ENCODE measurements around the gene PRR19. TPM values are rescaled to one million over a fixed set of nuclear protein-coding genes. Genes with fewer than 3 reads are reported as not detected.

The PRR19 gene
- polyA plus RNA-seq, 3 donors from 2014 or later: 0.16 TPM; not detected in 2

DNA sequence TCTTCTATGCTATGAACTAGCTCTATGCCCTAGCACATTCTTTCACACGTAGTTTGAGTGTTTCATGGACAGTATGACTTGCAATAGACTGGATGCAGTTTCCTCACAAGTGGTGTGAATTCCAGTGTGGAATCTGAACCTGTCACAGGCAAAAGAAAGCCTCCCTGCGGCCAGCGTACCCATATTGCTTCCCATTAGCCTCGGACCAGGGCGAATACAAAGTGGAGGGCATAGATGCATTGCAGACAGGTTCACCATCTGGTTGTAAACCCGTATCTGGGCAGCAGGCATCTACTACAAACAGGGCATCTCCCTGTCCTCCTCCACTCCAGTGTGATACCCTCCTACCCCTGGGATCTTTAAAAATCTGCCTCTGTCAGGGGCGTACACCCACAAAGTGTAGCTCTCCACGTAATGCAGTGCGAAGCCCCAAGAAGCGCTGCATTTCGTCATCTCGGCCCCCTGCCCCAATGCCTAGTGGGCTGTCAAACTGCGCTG is 34.2 kb upstream of the PRR19 start:
- peaks cover 3 to 12% (median 5%) of the 10 kb centered on the region in 3 donors for H3K27me3 Mint-ChIP-seq (ENCODE audit: low read depth in 3 of 3)

DNA sequence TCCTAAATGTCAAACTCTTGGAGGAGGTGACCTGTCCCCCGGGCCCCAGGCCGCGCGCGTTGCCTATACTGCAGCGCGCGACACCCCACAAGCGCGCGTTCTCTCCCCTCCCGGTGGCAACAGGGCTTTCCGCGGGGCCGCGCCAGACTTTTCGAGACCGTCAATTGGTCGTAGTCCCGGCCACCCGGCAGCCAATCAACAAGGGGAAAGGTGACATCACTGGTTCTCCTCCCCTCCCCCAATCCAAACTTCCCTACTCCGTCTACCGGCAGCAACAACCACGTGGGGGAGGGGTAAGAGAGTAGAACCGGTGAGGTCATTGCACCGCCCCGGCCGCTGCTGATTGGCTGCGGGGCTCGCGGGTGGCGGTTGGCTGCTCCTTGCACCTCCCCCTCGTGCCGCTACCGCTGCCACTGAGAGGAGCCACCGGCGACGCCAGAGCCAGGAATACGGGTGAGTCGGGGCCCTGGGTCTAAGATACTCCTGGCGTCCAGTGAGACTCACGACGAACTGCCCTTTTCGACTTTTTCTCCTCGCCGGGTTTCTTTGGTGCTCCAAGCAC is 33.7 kb upstream of the PRR19 start:
- no peak overlapping the region for H3K4me3 Mint-ChIP-seq
- H3K27ac Mint-ChIP-seq: no peak overlapping the region
- peak; percentile 100 for DNase-seq
- no peaks in the 10 kb centered on the region for H3K9me3 Mint-ChIP-seq
- H3K27me3 Mint-ChIP-seq (ENCODE audit: low read depth in 3 of 3): peaks cover 3 to 12% (median 5%) of the 10 kb centered on the region in 3 donors
- H3K4me1 Mint-ChIP-seq: peaks cover 0 to 22% of the 10 kb centered on the region in 2 donors
- H3K36me3 Mint-ChIP-seq: no peaks in the 10 kb centered on the region

More for the DNA sequence above, 34.2 kb upstream of the PRR19 start:
- H3K36me3 Mint-ChIP-seq: no peaks in the 10 kb centered on the region
- no peak overlapping the region for H3K4me3 Mint-ChIP-seq
- peaks cover 0 to 22% of the 10 kb centered on the region in 2 donors for H3K4me1 Mint-ChIP-seq
- DNase-seq: no peak
- no peak overlapping the region for H3K27ac Mint-ChIP-seq
- no peaks in the 10 kb centered on the region for H3K9me3 Mint-ChIP-seq

DNA sequence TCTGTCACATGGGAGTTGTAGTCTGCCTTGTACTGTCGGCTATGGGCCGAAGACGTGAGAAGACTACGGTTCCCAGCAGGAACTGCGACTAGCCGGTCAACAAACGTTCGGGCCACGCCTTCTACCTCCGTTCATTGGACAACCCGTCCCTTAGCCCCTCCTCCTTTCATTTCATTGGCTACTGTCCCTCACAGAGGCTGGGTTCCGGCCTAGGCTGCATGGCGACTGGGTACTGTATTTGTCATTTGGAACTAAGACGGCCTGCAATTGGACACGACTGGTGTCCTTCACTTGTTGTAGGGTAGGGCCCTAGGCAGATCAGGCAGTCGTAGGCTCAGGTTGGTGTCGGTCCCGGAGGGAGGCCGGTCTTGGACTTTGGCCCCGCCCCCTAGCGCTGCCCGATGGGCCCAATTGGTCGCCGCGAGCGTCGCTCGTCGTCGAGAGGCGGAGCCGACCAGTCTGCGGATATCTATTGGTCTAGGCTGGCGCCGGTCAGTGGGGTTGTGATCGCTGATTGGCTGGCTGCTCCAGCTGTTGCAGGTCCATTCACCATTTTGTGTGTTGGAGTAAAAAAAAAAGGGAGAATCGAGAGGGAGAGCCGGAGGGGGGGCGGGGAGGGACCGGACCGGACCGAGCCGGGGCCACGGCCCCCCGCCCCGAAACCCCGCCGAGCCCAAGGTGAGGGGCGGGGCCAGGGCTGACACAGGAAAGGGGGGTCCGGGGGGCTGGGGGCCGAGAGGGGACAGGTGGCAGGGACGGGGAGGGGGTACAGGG is 33.0 kb upstream of the PRR19 start, which contains the start of gene CIC:
Gene CIC (plus strand): TSS at position 549 of the 774 bp plus-strand sequence. CDS start 2,532 bp downstream, outside the sequence.
- Mint-ChIP-seq H3K4me1 (peaks cover 0 to 22% of the 10 kb centered on the region in 2 donors), H3K36me3 (no peaks in the 10 kb centered on the region), H3K27ac (peak within 1 kb of the TSS in 2 of 6 donors; percentile 97 to 99), H3K9me3 (no peaks in the 10 kb centered on the region), H3K4me3 (peak within 1 kb of the TSS in 2 of 5 donors; percentile 90 to 95), H3K27me3 (ENCODE audit: low read depth in 3 of 3) (peaks cover 3 to 12% (median 5%) of the 10 kb centered on the region in 3 donors)
- DNase-seq: peak; percentile 99 to 100 (median 100)

DNA sequence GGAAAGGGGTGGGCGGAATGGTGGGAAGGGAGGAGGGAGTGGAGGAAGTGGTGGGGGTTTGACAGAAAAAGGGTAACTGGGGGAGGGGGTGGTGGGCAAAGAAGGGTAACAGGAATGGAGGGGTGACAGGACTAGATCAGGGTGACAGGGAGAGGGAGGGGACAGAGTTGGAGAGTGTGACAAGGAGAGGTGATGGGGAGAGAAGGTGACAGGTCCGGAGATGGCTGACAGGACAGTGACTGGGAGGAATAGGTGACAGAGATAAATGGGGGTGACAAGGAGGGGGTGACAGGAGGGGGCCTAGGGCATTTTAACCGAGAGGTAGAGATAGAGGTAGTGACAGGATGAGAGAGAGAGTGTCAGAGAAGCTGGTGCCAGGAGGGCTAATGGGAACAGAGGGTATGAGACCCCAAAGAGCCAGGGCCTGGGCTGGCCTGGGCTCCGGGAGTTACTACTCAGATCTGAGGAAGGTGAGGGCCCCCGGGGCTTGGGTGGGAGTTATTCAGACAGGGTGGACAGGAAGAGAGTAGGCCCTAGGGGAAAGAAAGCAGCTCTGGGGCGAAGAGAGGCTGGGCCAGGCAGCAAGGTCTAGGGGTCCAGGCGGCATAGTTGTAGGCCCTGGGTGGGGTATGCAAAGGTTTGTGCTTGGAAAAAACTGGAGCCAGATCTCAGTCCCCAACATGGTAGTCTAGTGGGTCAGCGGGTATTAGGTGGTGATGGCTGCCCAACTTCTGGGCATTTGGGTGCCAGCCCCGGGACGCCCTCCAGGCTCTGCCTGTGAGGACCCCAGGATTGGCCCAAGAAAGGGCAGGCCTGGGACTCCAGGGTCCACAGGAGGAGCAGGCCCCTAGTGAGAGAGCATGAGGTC is 32.2 kb upstream of the PRR19 start:
- Mint-ChIP-seq H3K4me1 (peaks cover 3 to 22% of the 10 kb centered on the region in 2 donors), H3K4me3 (peak overlapping the region in 2 of 5 donors; percentile 90 to 95), H3K9me3 (no peaks in the 10 kb centered on the region), H3K36me3 (peaks cover 0 to 2% (median 0%) of the 10 kb centered on the region in 3 donors), H3K27me3 (ENCODE audit: low read depth in 3 of 3) (peaks cover 3 to 12% (median 5%) of the 10 kb centered on the region in 3 donors), H3K27ac (peak overlapping the region in 2 of 6 donors; percentile 97 to 99)
- DNase-seq: no peak

DNA sequence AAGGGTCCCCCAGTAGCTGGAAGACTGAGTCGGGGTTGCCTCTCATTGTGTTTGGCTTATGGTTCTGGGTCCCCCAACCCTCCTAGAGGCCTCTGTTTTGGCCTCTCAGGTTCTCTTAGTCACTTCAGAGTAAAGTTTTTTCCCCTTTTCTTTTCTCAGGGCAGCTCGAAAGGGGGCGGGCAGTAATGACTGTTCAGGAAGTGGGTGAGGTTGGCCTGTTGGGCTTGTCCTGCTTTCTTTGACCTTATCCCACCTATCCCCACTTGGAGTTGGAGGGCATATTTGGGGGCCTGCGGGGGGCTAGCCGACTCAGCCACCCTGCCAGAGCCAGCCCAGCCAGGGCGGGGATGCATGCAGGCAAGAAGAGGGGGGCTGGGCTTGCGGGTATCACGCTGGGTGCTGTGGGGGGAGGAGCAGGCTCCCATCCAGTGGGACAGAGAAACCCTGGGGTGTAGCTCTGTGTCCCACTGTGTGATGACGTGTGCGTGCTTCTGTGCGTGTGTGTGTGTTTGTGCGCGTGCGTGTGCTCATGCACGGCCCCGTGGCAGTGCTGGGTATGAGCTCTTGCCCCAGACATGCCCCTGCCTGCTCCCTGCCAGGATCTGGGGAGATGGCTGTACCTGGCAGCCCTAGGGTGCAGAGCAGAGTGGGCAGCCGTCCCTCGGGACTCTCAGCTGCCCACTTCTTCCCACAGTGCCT is 31.4 kb upstream of the PRR19 start:
- Mint-ChIP-seq H3K4me3 (peak overlapping the region in 2 of 5 donors; percentile 90 to 95), H3K27me3 (ENCODE audit: low read depth in 3 of 3) (peaks cover 3 to 12% (median 5%) of the 10 kb centered on the region in 3 donors), H3K36me3 (peaks cover 0 to 8% (median 0%) of the 10 kb centered on the region in 3 donors), H3K9me3 (no peaks in the 10 kb centered on the region), H3K27ac (peak overlapping the region in 2 of 6 donors; percentile 97 to 99), H3K4me1 (peaks cover 8 to 28% of the 10 kb centered on the region in 2 donors)
- peak; percentile 66 to 71 (median 68) for DNase-seq

DNA sequence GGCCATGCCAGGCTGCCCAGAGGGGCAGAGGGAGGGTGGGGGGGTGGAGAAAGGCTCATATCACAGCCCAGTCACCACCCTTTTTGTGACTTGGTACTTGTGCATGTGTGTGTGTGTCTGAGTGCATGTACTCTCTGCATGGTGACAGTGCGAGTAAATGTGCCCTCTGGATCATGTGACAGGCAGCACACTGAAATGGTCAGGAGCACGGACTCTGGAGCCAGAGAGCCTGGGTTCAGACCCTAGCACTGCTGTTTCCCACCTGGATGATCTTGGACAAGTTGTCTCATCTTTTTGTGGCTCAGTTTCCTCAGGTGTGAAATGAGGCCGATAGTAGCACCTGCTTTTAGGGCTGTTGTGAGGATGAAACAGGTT is 30.9 kb upstream of the PRR19 start:
- Mint-ChIP-seq H3K4me3 (peak overlapping the region in 4 of 5 donors; percentile 60 to 67 (median 63)), H3K27ac (peak overlapping the region in 4 of 6 donors; percentile 87 to 97 (median 90)), H3K4me1 (peaks cover 12 to 32% of the 10 kb centered on the region in 2 donors), H3K27me3 (ENCODE audit: low read depth in 3 of 3) (peaks cover 3 to 12% (median 5%) of the 10 kb centered on the region in 3 donors), H3K9me3 (no peaks in the 10 kb centered on the region), H3K36me3 (peaks cover 0 to 11% (median 2%) of the 10 kb centered on the region in 3 donors)
- DNase-seq: no peak

DNA sequence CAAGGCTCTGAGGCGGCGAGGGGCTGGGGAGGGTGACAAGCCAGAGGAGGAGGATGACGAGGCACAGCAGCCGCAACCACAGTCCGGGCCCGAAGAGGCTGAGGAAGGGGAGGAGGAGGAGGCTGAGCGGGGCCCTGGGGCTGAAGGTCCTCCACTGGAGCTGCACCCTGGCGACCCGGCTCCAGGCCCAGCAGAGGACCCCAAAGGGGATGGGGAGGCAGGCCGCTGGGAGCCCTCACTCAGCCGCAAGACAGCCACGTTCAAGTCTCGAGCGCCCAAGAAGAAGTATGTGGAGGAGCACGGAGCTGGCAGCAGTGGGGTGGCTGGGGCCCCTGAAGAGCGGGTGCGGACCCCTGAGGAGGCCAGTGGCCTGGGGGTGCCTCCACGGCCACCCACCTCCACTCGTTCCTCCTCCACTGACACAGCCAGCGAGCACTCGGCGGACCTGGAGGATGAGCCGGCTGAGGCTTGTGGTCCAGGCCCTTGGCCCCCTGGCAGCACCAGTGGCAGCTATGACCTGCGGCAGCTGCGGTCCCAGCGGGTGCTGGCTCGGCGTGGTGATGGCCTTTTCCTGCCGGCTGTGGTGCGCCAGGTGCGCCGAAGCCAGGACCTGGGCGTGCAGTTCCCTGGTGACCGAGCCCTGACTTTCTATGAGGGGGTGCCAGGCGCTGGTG is 29.9 kb upstream of the PRR19 start:
- Mint-ChIP-seq H3K27ac (peak overlapping the region in 1 of 6 donors; percentile 71), H3K4me1 (peaks cover 16 to 36% of the 10 kb centered on the region in 2 donors), H3K9me3 (no peaks in the 10 kb centered on the region), H3K36me3 (peaks cover 0 to 13% (median 4%) of the 10 kb centered on the region in 3 donors), H3K4me3 (no peak overlapping the region), H3K27me3 (ENCODE audit: low read depth in 3 of 3) (peaks cover 3 to 11% (median 5%) of the 10 kb centered on the region in 3 donors)
- DNase-seq: no peak

DNA sequence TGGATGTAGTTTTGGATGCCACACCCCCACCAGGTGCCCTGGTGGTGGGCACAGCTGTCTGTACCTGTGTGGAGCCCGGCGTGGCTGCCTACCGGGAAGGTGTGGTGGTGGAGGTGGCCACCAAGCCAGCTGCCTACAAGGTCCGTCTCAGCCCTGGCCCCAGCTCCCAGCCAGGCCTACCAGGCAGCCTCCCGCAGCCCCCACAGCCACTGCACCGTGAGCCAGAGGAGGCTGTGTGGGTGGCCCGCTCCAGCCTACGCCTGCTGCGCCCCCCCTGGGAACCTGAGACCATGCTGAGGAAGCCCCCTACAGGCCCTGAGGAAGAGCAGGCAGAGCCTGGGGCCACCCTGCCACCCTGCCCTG is 29.4 kb upstream of the PRR19 start:
- Mint-ChIP-seq H3K27me3 (ENCODE audit: low read depth in 3 of 3) (peaks cover 3 to 11% (median 5%) of the 10 kb centered on the region in 3 donors), H3K4me1 (peaks cover 16 to 36% of the 10 kb centered on the region in 2 donors), H3K4me3 (no peak overlapping the region), H3K9me3 (no peaks in the 10 kb centered on the region), H3K27ac (no peak overlapping the region), H3K36me3 (peaks cover 0 to 13% (median 4%) of the 10 kb centered on the region in 3 donors)
- no peak for DNase-seq

DNA sequence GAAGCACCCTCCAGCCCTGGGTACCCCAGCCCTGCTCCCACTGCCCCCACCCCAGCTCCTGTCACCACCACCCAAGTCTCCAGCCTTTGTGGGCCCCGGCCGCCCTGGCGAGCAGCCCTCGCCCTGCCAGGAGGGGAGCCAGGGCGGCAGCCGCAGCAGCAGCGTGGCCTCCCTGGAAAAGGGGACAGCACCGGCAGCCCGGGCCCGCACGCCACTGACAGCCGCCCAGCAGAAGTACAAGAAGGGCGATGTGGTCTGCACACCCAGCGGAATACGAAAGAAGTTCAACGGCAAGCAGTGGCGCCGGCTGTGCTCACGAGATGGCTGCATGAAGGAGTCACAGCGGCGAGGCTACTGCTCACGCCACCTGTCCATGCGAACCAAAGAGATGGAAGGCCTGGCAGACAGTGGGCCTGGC is 28.9 kb upstream of the PRR19 start:
- H3K36me3 Mint-ChIP-seq: peaks cover 0 to 13% (median 4%) of the 10 kb centered on the region in 3 donors
- no peak overlapping the region for H3K27ac Mint-ChIP-seq
- peaks cover 17 to 36% of the 10 kb centered on the region in 2 donors for H3K4me1 Mint-ChIP-seq
- peaks cover 3 to 11% (median 5%) of the 10 kb centered on the region in 3 donors for H3K27me3 Mint-ChIP-seq (ENCODE audit: low read depth in 3 of 3)
- no peaks in the 10 kb centered on the region for H3K9me3 Mint-ChIP-seq
- no peak overlapping the region for H3K4me3 Mint-ChIP-seq
- DNase-seq: no peak

DNA sequence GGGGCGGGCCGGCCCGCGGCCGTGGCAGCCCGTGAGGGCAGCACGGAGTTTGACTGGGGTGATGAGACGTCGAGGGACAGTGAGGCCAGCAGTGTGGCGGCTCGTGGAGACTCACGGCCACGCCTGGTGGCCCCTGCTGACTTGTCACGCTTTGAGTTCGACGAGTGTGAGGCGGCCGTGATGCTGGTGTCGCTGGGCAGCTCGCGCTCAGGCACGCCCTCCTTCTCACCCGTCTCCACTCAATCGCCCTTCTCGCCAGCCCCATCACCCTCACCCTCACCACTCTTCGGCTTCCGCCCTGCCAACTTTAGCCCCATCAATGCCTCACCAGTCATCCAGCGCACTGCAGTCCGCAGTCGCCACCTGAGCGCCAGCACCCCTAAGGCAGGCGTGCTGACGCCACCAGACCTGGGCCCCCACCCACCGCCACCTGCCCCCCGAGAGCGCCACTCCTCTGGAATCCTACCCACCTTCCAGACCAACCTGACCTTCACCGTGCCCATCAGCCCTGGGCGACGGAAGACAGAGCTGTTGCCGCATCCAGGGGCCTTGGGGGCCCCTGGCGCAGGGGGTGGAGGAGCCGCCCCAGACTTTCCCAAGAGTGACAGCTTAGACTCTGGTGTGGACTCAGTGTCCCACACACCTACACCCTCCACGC is 28.4 kb upstream of the PRR19 start:
- Mint-ChIP-seq H3K27me3 (ENCODE audit: low read depth in 3 of 3) (peaks cover 3 to 11% (median 5%) of the 10 kb centered on the region in 3 donors), H3K27ac (peak overlapping the region in 1 of 6 donors; percentile 46), H3K36me3 (peaks cover 0 to 13% (median 4%) of the 10 kb centered on the region in 3 donors), H3K4me1 (peaks cover 22 to 41% of the 10 kb centered on the region in 2 donors), H3K9me3 (no peaks in the 10 kb centered on the region), H3K4me3 (no peak overlapping the region)
- no peak for DNase-seq

DNA sequence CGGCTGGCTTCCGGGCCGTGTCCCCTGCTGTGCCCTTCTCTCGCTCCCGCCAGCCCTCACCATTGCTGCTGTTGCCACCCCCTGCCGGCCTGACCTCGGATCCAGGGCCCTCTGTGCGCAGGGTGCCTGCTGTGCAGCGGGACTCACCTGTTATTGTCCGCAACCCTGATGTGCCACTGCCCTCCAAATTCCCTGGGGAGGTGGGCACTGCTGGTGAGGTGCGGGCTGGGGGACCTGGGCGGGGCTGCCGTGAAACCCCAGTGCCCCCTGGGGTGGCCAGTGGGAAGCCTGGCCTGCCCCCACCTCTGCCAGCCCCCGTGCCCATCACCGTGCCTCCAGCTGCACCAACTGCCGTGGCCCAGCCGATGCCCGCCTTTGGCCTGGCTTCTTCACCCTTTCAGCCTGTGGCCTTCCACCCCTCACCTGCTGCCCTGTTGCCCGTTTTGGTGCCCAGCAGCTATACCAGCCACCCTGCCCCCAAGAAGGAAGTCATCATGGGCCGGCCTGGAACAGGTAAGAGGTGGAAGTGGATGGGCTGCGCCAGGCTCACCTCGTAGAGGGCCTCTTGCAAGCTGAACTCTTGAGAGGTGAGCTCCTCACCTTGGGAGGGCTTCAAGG is 27.8 kb upstream of the PRR19 start:
- Mint-ChIP-seq H3K4me1 (peaks cover 28 to 47% of the 10 kb centered on the region in 2 donors), H3K4me3 (no peak overlapping the region), H3K27ac (peak overlapping the region in 1 of 6 donors; percentile 13)

More for the DNA sequence above, 27.8 kb upstream of the PRR19 start:
- Mint-ChIP-seq H3K36me3 (peaks cover 0 to 13% (median 4%) of the 10 kb centered on the region in 3 donors), H3K27me3 (ENCODE audit: low read depth in 3 of 3) (peaks cover 3 to 11% (median 5%) of the 10 kb centered on the region in 3 donors), H3K9me3 (no peaks in the 10 kb centered on the region)
- DNase-seq: no peak
